ENCODE data around the gene COTL1. TPM values are rescaled to one million over a fixed set of nuclear protein-coding genes. Genes with fewer than 3 reads are reported as not detected.

Gene COTL1
- total and polyA plus RNA-seq, 9 of the 15 experiments (the other 6 are each of a cell fraction or from before 2014, with no cell fraction given), result 27.7 to 185 (median 72.5) TPM

- no peak for TF ChIP-seq PTTG1 (tag; IDR thresholded peaks at IDR 0.05; ENCODE audit: low read depth)
- TF ChIP-seq ZFP36 (IDR thresholded peaks at IDR 0.05; ENCODE audit: low read depth, low read length, partially characterized antibody), result peak; percentile 48
- no peak for TF ChIP-seq CREBBP (IDR thresholded peaks at IDR 0.05; ENCODE audit: low read depth, low read length)
- no peak for TF ChIP-seq POLR3A (IDR thresholded peaks at IDR 0.05; ENCODE audit: borderline replicate concordance, extremely low read depth, insufficient read depth, insufficient read length)
- 0 out of 2 replicates have a peak, but pooled peaks have one; percentile 8 for TF ChIP-seq ZFX (CRISPR knock-in tag; IDR thresholded peaks at IDR 0.05)
- no peak for TF ChIP-seq ZBTB26 (CRISPR knock-in tag; IDR thresholded peaks at IDR 0.05)
- TF ChIP-seq TFAP4 (CRISPR knock-in tag; IDR thresholded peaks at IDR 0.05; ENCODE audit: borderline replicate concordance), result peak; percentile 84
- 0 out of 2 replicates have a peak, but pooled peaks have one; percentile 8 for TF ChIP-seq ZNF316 (IDR thresholded peaks at IDR 0.05)
- peak; percentile 97 for TF ChIP-seq NFIC (IDR thresholded peaks at IDR 0.05)
- no peak for TF ChIP-seq ELK1 (CRISPR knock-in tag; IDR thresholded peaks at IDR 0.05)
- no peak for TF ChIP-seq PHF20 (IDR thresholded peaks at IDR 0.05; ENCODE audit: partially characterized antibody)
- no peak for TF ChIP-seq ZNF140 (CRISPR knock-in tag; IDR thresholded peaks at IDR 0.05)
- TF ChIP-seq TRIM24 (IDR thresholded peaks at IDR 0.05), result peak in 1 of 2 experiments; percentile 65; a peak in 1 of 4 replicates
- TF ChIP-seq MAZ (CRISPR knock-in tag; conservative IDR thresholded peaks at IDR 0.05 in 1 of 2, IDR thresholded peaks at IDR 0.05 in 1 of 2), result peak; percentile 73 to 88
- TF ChIP-seq SPI1 (IDR thresholded peaks at IDR 0.05; ENCODE audit: borderline replicate concordance, low read depth, low read length), result peak; percentile 62
- TF ChIP-seq BDP1 (IDR thresholded peaks at IDR 0.05; ENCODE audit: insufficient read depth, insufficient read length), result no peak
- TF ChIP-seq GTF2A2 (tag; IDR thresholded peaks at IDR 0.05), result no peak
- no peak for TF ChIP-seq NR2F6 (CRISPR knock-in tag; IDR thresholded peaks at IDR 0.05)
- TF ChIP-seq ZNF586 (CRISPR knock-in tag; conservative IDR thresholded peaks at IDR 0.05), result no peak
- TF ChIP-seq SP1 (CRISPR knock-in tag; IDR thresholded peaks at IDR 0.05), result peak; percentile 85
- TF ChIP-seq XRCC4 (IDR thresholded peaks at IDR 0.05; ENCODE audit: extremely low read depth, insufficient read depth, insufficient read length), result no peak
- no peak for TF ChIP-seq PPARD (CRISPR knock-in tag; IDR thresholded peaks at IDR 0.05)
- peak; percentile 57; the same call in 1 of the 2 replicates for TF ChIP-seq BMI1 (IDR thresholded peaks at IDR 0.05; ENCODE audit: low read length)
- peak; percentile 75 for TF ChIP-seq MEF2D (tag; conservative IDR thresholded peaks at IDR 0.05; ENCODE audit: low read depth)
- TF ChIP-seq TGIF2 (CRISPR knock-in tag; IDR thresholded peaks at IDR 0.05), result no peak
- no peak for TF ChIP-seq PCBP1 (IDR thresholded peaks at IDR 0.05; ENCODE audit: low read depth, low read length, poor library complexity, severe bottlenecking)
Observed at GRCh38 chr16:84593825-84594724, 23.8 kb downstream of the COTL1 start (continued).

Measured in K562 (cell line).